GM23338 (cell line): Measurements from ENCODE around the gene NPHP4. TPM values are rescaled to one million over a fixed set of nuclear protein-coding genes. Genes with fewer than 3 reads are reported as not detected.
A peak's percentile ranks its signal among the peaks of the same experiment; 100 is the strongest.

Experiments used
- ATAC-seq: fragments of 200-7000 bp; cut with Tn5 transposase; 3 replicates; pipeline ENCODE4 v1.9.1; 2020
- DNase-seq: peaks from one replicate; pipeline ENCODE4 v3.0.0-alpha.2; 2015; ENCODE audit warnings: low spot score
- H2AFZ ChIP-seq: fragments of 200-600 bp; sonication (generic); 2 replicates; pipeline ENCODE4 v1.8.0; 2016; ENCODE audit warnings: antibody characterized with exemption, mild to moderate bottlenecking, moderate library complexity
- H3F3A ChIP-seq: fragments of 200-600 bp; sonication (generic); replicated peaks from 2 replicates; pipeline ENCODE4 v1.8.0; 2017; ENCODE audit warnings: antibody characterized with exemption, mixed run types, low read depth
- H3K27ac ChIP-seq: fragments of 200-600 bp; sonication (generic); 2 replicates; pipeline ENCODE4 v1.6.1; 2016; ENCODE audit warnings: low read depth
- H3K27me3 ChIP-seq: fragments of 200-600 bp; sonication (generic); 2 replicates; pipeline ENCODE4 v1.8.0; 2016; ENCODE audit warnings: mild to moderate bottlenecking, mixed run types, moderate library complexity; ENCODE audit not compliant: insufficient read depth
- H3K36me3 ChIP-seq: fragments of 200-600 bp; sonication (generic); 2 replicates; pipeline ENCODE4 v1.8.0; 2016; ENCODE audit warnings: mild to moderate bottlenecking; ENCODE audit not compliant: insufficient read depth
- H3K4me1 ChIP-seq: fragments of 200-600 bp; sonication (generic); 2 replicates; pipeline ENCODE4 v1.8.0; 2016; ENCODE audit warnings: mild to moderate bottlenecking, moderate library complexity; ENCODE audit not compliant: insufficient read depth
- H3K4me2 ChIP-seq: fragments of 200-600 bp; sonication (generic); 2 replicates; pipeline ENCODE4 v1.7.1; 2017; ENCODE audit warnings: mixed run types
- H3K4me3 ChIP-seq: fragments of 200-600 bp; sonication (generic); 2 replicates; pipeline ENCODE4 v1.6.1; 2016; ENCODE audit warnings: mixed run types
- H3K79me2 ChIP-seq: fragments of 200-600 bp; sonication (generic); replicated peaks from 2 replicates; pipeline ENCODE4 v1.8.0; 2017; ENCODE audit warnings: mild to moderate bottlenecking; ENCODE audit not compliant: insufficient read depth
- H3K9me2 ChIP-seq: fragments of 200-600 bp; sonication (generic); 2 replicates; pipeline ENCODE4 v1.8.0; 2017; ENCODE audit not compliant: insufficient read depth
- H4K20me1 ChIP-seq: fragments of 200-600 bp; sonication (generic); replicated peaks from 2 replicates; pipeline ENCODE4 v1.8.0; 2017; ENCODE audit warnings: mild to moderate bottlenecking; ENCODE audit not compliant: insufficient read depth
- H3K27ac Mint-ChIP-seq: 2 replicates; pipeline ENCODE4 v1.8.0; 2020; ENCODE audit warnings: inconsistent platforms, mild to moderate bottlenecking, moderate library complexity, mixed read lengths
- H3K27me3 Mint-ChIP-seq: 3 replicates; pipeline ENCODE4 v1.8.0; 2022; ENCODE audit warnings: low read depth, mild to moderate bottlenecking, moderate library complexity, mixed read lengths, inconsistent platforms; ENCODE audit not compliant: insufficient read depth, poor library complexity
- H3K36me3 Mint-ChIP-seq: 3 replicates; pipeline ENCODE4 v1.8.0; 2021; ENCODE audit warnings: low read depth, mild to moderate bottlenecking, inconsistent platforms, moderate library complexity, mixed read lengths
- H3K4me1 Mint-ChIP-seq: 3 replicates; pipeline ENCODE4 v1.8.0; 2020; ENCODE audit warnings: mild to moderate bottlenecking, inconsistent platforms, mixed read lengths
- H3K4me3 Mint-ChIP-seq: 3 replicates; pipeline ENCODE4 v1.8.0; 2021; ENCODE audit warnings: moderate library complexity, mild to moderate bottlenecking, inconsistent platforms, mixed read lengths
- H3K9me3 Mint-ChIP-seq: 3 replicates; pipeline ENCODE4 v1.8.0; 2020; ENCODE audit warnings: moderate library complexity, mild to moderate bottlenecking, inconsistent platforms, mixed read lengths
- CREB1 ChIP-seq: fragments of 250-450 bp; sonication (Bioruptor Pico); IDR thresholded peaks from 2 replicates; pipeline ENCODE4 v1.5.0; 2020; ENCODE audit warnings: low read depth, mild to moderate bottlenecking, moderate library complexity
- CTCF ChIP-seq, 2 experiments: fragments of 200-600 bp in 1 of 2; sonication (generic) in 1 of 2; conservative IDR thresholded peaks; 2 replicates each; pipeline versions ENCODE4 v1.5.1 to v1.6.1; 2016 to 2017; ENCODE audit warnings: antibody characterized with exemption in 2 of 2, low read depth in 2 of 2, mild to moderate bottlenecking in 2 of 2, moderate library complexity in 1 of 2
- EZH2 ChIP-seq: fragments of 200-600 bp; sonication (generic); IDR thresholded peaks from one replicate; pipeline ENCODE4 v1.8.0; 2017; ENCODE audit warnings: antibody characterized with exemption, mild to moderate bottlenecking, low read depth; ENCODE audit not compliant: unreplicated experiment
- JUNB ChIP-seq: IDR thresholded peaks from one replicate; pipeline ENCODE4 v1.6.1; 2016; ENCODE audit warnings: antibody characterized with exemption; ENCODE audit not compliant: unreplicated experiment
- NANOG ChIP-seq: IDR thresholded peaks from 2 replicates; pipeline ENCODE4 v1.6.1; 2016; ENCODE audit warnings: antibody characterized with exemption, borderline replicate concordance
- POLR2AphosphoS5 ChIP-seq: IDR thresholded peaks from 2 replicates; pipeline ENCODE4 v1.6.1; 2016; ENCODE audit warnings: antibody characterized with exemption, low read depth
- REST ChIP-seq: IDR thresholded peaks from one replicate; pipeline ENCODE4 v1.6.1; 2018; ENCODE audit warnings: antibody characterized with exemption; ENCODE audit not compliant: unreplicated experiment
- ZNF331 ChIP-seq: fragments of 250-450 bp; sonication (Bioruptor Pico); IDR thresholded peaks from 2 replicates; pipeline ENCODE4 v1.5.0; 2020; ENCODE audit warnings: low read depth, mild to moderate bottlenecking, moderate library complexity
- polyA plus RNA-seq: library from polyadenylated mRNA; unstranded; fragments of >200 nt; fragmentation: Nextera tagmentation; extraction: Ambion mirVana; gene quantifications from 2 replicates; pipeline ENCODE4 v1.2.1, GENCODE V29; 2016
- total RNA-seq: library from RNA; depleted of rRNA; stranded (reverse); fragments of >200 nt; shearing (Covaris generic); gene quantifications from 2 replicates; pipeline ENCODE4 v1.2.3, GENCODE V29; 2014

Gene NPHP4
- total and polyA plus RNA-seq, 2 experiments from 2014 or later: 2.5 to 12.4 TPM

- no peak for TF ChIP-seq POLR2AphosphoS5
- no peak for TF ChIP-seq EZH2
- no peak for TF ChIP-seq REST
- H2AFZ ChIP-seq: no peak overlapping the region
- H3K36me3 Mint-ChIP-seq: no peaks in the 10 kb centered on the region
- no peaks in the 10 kb centered on the region for H3K9me3 Mint-ChIP-seq
- H3K27me3 ChIP-seq: no peaks in the 10 kb centered on the region
- no peak overlapping the region for H3K4me2 ChIP-seq
- H3K27me3 Mint-ChIP-seq: peaks cover 11% of the 10 kb centered on the region
- no peak overlapping the region for H3K27ac ChIP-seq
- H3K4me1 ChIP-seq: no peaks in the 10 kb centered on the region
- H3K27ac Mint-ChIP-seq: peak overlapping the region; percentile 10
- no peaks in the 10 kb centered on the region for H4K20me1 ChIP-seq
- no peaks in the 10 kb centered on the region for H3K36me3 ChIP-seq
- ATAC-seq (peak; percentile 56), DNase-seq (no peak)
- no peaks in the 10 kb centered on the region for H3K9me2 ChIP-seq
- H3K4me3 ChIP-seq: no peak overlapping the region
- H3K79me2 ChIP-seq: no peaks in the 10 kb centered on the region
- peaks cover 11% of the 10 kb centered on the region for H3K4me1 Mint-ChIP-seq
- H3K4me3 Mint-ChIP-seq: no peak overlapping the region
- H3F3A ChIP-seq: no peaks in the 10 kb centered on the region
Measured at GRCh38 chr1:5909576-5910275, 82.5 kb downstream of the NPHP4 start.

GRCh38 chr1:5908461-5909375, 83.5 kb downstream of the NPHP4 start:
- Mint-ChIP-seq H3K27ac (no peak overlapping the region), H3K27me3 (peaks cover 11% of the 10 kb centered on the region)
- H3K27me3 ChIP-seq: no peaks in the 10 kb centered on the region

More at GRCh38 chr1:5908461-5909375, 83.5 kb downstream of the NPHP4 start:
- Mint-ChIP-seq H3K9me3 (no peaks in the 10 kb centered on the region), H3K4me1 (peaks cover 11% of the 10 kb centered on the region), H3K4me3 (no peak overlapping the region), H3K36me3 (no peaks in the 10 kb centered on the region)
- TF ChIP-seq CTCF (conservative IDR thresholded peaks at IDR 0.05; ENCODE audit: low read depth in 2 of 2) (no peak), CREB1 (CRISPR knock-in tag) (no peak), EZH2 (no peak), REST (no peak), NANOG (no peak), JUNB (no peak), ZNF331 (CRISPR knock-in tag) (no peak)
- H3F3A ChIP-seq: no peaks in the 10 kb centered on the region
- H2AFZ ChIP-seq: no peak overlapping the region
- H3K79me2 ChIP-seq: no peaks in the 10 kb centered on the region
- ATAC-seq (no peak), DNase-seq (no peak)
- H3K4me2 ChIP-seq: no peak overlapping the region
- H3K36me3 ChIP-seq: no peaks in the 10 kb centered on the region
- H3K4me1 ChIP-seq: no peaks in the 10 kb centered on the region
- H3K9me2 ChIP-seq: no peaks in the 10 kb centered on the region
- H4K20me1 ChIP-seq: no peaks in the 10 kb centered on the region
- H3K27ac ChIP-seq: no peak overlapping the region
- no peak overlapping the region for H3K4me3 ChIP-seq
